ENCODE results near the gene NFE2L2.

DNA sequence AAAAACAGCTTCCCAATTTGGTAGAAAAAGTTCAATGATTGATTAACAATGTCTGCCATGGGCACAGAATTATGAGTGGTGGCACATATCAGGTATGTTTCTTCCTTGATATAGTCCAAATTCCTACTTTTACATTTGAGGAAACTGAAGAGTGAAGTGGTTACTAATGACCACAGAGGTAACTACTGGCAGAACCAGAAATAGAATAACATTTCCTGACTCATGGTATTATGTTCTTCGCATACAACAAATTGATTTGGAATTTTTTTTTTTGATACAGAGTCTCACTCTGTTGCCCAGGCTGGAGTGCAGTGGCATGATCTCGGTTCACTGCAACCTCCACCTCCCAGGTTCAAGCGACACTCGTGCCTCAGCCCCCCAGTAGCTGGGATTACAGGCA, 6.0 kb upstream of the NFE2L2 start:
- TF ChIP-seq CTCF (IDR thresholded peaks at IDR 0.05) (no peak), POLR2A (IDR thresholded peaks at IDR 0.05) (no peak)
